T-helper 17 cell (primary cell): ENCODE results near the gene CD83. TPM values are rescaled to one million over a fixed set of nuclear protein-coding genes. Genes with fewer than 3 reads are reported as not detected.

ENCODE experiments used
- ATAC-seq: fragments of 150-1000 bp; cut with Tn5 transposase; 2 replicates; pipeline ENCODE4 v1.10.0; 2021; ENCODE audit warnings: mild to moderate bottlenecking, moderate library complexity
- DNase-seq, 3 donors: peaks; one replicate each; pipeline versions ENCODE4 v3.0.0 to v3.0.0-alpha.2; 2020 to 2021
- H3K9me3 ChIP-seq: one replicate; pipeline ENCODE4 v1.7.0; 2013; ENCODE audit warnings: low read length, mild to moderate bottlenecking; ENCODE audit not compliant: control insufficient read depth, poor library complexity, severe bottlenecking
- H3K27ac Mint-ChIP-seq: one replicate; pipeline ENCODE4 v1.8.0; 2022; ENCODE audit warnings: mild to moderate bottlenecking, moderate library complexity, mixed read lengths
- H3K27me3 Mint-ChIP-seq: one replicate; pipeline ENCODE4 v1.8.0; 2022; ENCODE audit warnings: mixed read lengths
- H3K36me3 Mint-ChIP-seq: one replicate; pipeline ENCODE4 v1.8.0; 2022; ENCODE audit warnings: low read depth, mixed read lengths
- H3K4me1 Mint-ChIP-seq: one replicate; pipeline ENCODE4 v1.8.0; 2022; ENCODE audit warnings: mild to moderate bottlenecking, mixed read lengths
- H3K4me3 Mint-ChIP-seq: one replicate; pipeline ENCODE4 v1.8.0; 2022; ENCODE audit warnings: mild to moderate bottlenecking, moderate library complexity, mixed read lengths
- total RNA-seq, 4 donors: library from RNA in 2 of 4; stranded (reverse) in 2 of 4; gene quantifications; one replicate each; pipeline ENCODE4 v1.2.3 and lab custom pipeline; 2022 to 2026

Gene CD83
- total RNA-seq, 2 donors from 2014 or later = 62.3 to 78.7 TPM

DNA sequence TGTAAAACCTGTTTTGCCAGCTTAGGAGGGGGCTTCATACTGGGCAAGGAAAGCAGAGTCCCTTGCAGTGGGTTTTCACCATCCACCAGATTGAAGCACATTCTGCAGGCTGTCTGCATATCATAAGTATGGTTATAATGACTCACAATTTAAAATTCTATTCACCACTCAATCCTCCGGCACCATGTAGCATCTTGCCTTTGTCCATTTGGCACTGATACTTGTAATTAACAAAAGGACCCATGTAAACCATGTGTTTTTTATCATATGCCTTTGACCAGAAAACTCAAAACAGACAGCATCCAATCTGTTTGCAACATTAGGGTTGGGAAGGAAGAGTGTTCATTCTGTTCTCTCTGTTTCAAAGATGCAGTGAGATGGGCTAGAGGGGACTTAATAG lies 3.0 kb downstream of the CD83 start:
- peaks cover 42% of the 10 kb centered on the region for H3K4me1 Mint-ChIP-seq
- ATAC-seq = no peak
- no peak overlapping the region for H3K4me3 Mint-ChIP-seq
- H3K36me3 Mint-ChIP-seq = peaks cover 2% of the 10 kb centered on the region
- peaks cover 6% of the 10 kb centered on the region for H3K9me3 ChIP-seq
- H3K27ac Mint-ChIP-seq = no peak overlapping the region
- H3K27me3 Mint-ChIP-seq = no peaks in the 10 kb centered on the region
- DNase-seq = no peak

- Mint-ChIP-seq H3K4me1 (peaks cover 46% of the 10 kb centered on the region), H3K36me3 (peaks cover 2% of the 10 kb centered on the region), H3K27me3 (no peaks in the 10 kb centered on the region), H3K27ac (peak overlapping the region; percentile 72), H3K4me3 (peak overlapping the region; percentile 75)
- peaks cover 6% of the 10 kb centered on the region for H3K9me3 ChIP-seq
- ATAC-seq (peak; percentile 13), DNase-seq (no peak)
Measured at GRCh38 chr6:14121936-14122344, 4.4 kb downstream of the CD83 start.

DNA sequence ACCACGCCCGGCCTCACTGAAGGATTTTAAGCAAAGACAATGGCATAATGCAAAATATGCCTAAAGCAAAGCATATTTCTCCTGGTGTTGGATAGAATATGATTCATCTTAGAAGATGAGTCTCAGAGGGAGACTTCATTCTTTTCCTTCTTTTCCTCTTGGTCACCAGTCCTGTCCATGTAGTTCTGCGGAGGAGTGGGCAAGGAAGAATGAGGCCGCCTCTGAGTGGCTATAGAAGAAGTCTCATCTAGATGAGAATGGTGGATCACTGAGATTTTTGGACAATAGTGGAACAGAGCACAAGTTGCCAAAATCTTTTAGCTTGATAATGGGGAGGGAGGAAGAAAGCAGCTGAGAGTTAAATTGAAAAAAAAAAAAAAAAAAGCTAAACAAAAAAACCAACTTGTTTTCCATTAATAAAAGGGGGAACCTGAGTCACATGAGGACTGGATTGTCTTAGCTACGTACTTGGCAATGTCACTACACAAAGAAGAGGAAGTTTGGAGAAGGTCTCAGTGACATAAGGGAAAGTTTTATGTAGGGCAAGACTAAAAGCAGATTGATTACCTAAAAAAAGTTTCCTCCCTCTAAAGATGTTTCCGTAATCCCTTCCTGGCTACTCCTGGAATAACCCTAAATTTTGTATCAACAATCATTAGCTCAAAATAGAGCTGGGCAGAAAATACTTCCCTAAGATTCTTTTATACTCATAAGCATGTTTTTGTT lies 6.0 kb downstream of the CD83 start:
- no peak for DNase-seq
- Mint-ChIP-seq H3K36me3 (peaks cover 2% of the 10 kb centered on the region), H3K27ac (peak overlapping the region; percentile 9), H3K4me1 (peaks cover 44% of the 10 kb centered on the region), H3K27me3 (no peaks in the 10 kb centered on the region), H3K4me3 (peak overlapping the region; percentile 12)
- ATAC-seq = peak; percentile 17
- H3K9me3 ChIP-seq = peaks cover 6% of the 10 kb centered on the region

DNA sequence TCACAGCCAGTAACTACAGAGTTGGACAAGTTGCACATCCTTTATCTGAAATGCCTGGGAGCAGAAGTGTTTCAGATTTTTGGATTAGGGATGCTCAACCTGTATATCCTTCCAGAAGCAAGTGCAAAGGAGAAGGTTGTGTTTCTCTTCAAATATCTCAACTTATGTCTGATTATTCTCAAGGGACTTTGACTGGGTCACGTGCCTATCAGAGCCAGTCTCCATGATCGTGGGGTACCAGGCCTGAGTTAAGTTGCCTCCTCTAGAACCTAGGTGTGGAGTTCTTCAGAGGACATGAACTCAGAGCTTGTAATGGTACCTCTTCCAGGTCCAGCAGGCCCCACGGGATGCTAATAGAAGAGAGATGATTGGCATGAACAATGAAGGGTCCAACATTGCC lies 7.8 kb downstream of the CD83 start:
- DNase-seq (no peak), ATAC-seq (no peak)
- no peaks in the 10 kb centered on the region for H3K27me3 Mint-ChIP-seq
- H3K36me3 Mint-ChIP-seq = peaks cover 2% of the 10 kb centered on the region
- H3K4me1 Mint-ChIP-seq = peaks cover 51% of the 10 kb centered on the region
- no peaks in the 10 kb centered on the region for H3K9me3 ChIP-seq
- no peak overlapping the region for H3K4me3 Mint-ChIP-seq
- H3K27ac Mint-ChIP-seq = peak overlapping the region; percentile 37

DNA sequence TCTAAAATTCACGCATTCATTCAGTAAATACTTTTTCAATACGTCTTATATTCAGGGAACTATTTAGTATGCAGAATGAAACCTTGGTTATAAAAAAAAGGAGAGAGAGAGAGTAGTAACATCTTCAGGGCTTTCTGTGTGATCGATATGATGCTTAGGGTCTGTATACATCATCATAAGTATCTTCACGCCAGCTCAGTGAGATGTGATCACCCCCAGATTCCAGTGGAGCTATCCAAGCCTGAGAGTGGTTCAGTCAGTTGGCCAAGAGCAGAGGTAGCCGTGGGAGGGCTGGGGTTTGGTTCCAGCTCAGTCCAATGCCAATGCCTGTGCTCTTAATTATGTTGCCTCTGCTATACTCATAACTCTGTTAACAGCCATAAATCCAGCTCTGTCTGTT lies 8.6 kb downstream of the CD83 start:
- H3K4me3 Mint-ChIP-seq = no peak overlapping the region
- no peaks in the 10 kb centered on the region for H3K27me3 Mint-ChIP-seq
- DNase-seq (no peak), ATAC-seq (no peak)
- H3K9me3 ChIP-seq = no peaks in the 10 kb centered on the region
- H3K4me1 Mint-ChIP-seq = peaks cover 48% of the 10 kb centered on the region
- H3K27ac Mint-ChIP-seq = no peak overlapping the region
- peaks cover 5% of the 10 kb centered on the region for H3K36me3 Mint-ChIP-seq

- DNase-seq (no peak), ATAC-seq (no peak)
- H3K36me3 Mint-ChIP-seq = peaks cover 5% of the 10 kb centered on the region
- no peak overlapping the region for H3K4me3 Mint-ChIP-seq
- H3K27ac Mint-ChIP-seq = no peak overlapping the region
- H3K9me3 ChIP-seq = no peaks in the 10 kb centered on the region
- H3K4me1 Mint-ChIP-seq = peaks cover 38% of the 10 kb centered on the region
- H3K27me3 Mint-ChIP-seq = no peaks in the 10 kb centered on the region
Measured at GRCh38 chr6:14127611-14128010, 10.0 kb downstream of the CD83 start.

DNA sequence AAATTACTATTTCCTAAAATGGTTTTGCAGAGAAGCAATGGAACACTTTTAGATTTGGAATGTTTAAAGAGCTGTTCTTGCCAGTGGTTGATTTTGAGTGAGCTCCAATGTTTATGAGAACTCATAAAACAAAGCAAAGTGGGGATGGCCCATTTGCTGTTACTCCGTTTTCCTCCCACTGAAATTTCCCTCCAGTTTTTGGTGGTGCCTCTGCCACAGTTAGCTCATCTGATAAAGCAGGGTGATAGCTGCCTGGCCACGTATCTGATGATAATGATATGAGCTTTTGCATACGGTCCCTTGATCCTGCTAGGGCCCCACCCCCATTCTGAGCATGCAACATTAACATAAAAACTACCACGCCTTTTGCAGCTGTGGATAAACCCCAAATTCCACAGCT lies 10.4 kb downstream of the CD83 start:
- Mint-ChIP-seq H3K27me3 (no peaks in the 10 kb centered on the region), H3K4me3 (peak overlapping the region; percentile 36), H3K36me3 (peaks cover 8% of the 10 kb centered on the region), H3K27ac (no peak overlapping the region), H3K4me1 (peaks cover 36% of the 10 kb centered on the region)
- DNase-seq (no peak), ATAC-seq (no peak)
- H3K9me3 ChIP-seq = no peaks in the 10 kb centered on the region

GRCh38 chr6:14128746-14129145 lies 11.2 kb downstream of the CD83 start:
- ATAC-seq (no peak), DNase-seq (no peak)
- H3K27ac Mint-ChIP-seq = no peak overlapping the region
- H3K4me1 Mint-ChIP-seq = peaks cover 32% of the 10 kb centered on the region
- no peak overlapping the region for H3K4me3 Mint-ChIP-seq
- H3K36me3 Mint-ChIP-seq = peaks cover 10% of the 10 kb centered on the region
- H3K9me3 ChIP-seq = no peaks in the 10 kb centered on the region
- H3K27me3 Mint-ChIP-seq = no peaks in the 10 kb centered on the region

GRCh38 chr6:14129575-14129974 lies 12.0 kb downstream of the CD83 start:
- no peaks in the 10 kb centered on the region for H3K9me3 ChIP-seq
- DNase-seq (no peak), ATAC-seq (peak; percentile 24)
- Mint-ChIP-seq H3K27ac (peak overlapping the region; percentile 49), H3K4me3 (no peak overlapping the region), H3K27me3 (no peaks in the 10 kb centered on the region), H3K36me3 (peaks cover 15% of the 10 kb centered on the region), H3K4me1 (peaks cover 29% of the 10 kb centered on the region)

DNA sequence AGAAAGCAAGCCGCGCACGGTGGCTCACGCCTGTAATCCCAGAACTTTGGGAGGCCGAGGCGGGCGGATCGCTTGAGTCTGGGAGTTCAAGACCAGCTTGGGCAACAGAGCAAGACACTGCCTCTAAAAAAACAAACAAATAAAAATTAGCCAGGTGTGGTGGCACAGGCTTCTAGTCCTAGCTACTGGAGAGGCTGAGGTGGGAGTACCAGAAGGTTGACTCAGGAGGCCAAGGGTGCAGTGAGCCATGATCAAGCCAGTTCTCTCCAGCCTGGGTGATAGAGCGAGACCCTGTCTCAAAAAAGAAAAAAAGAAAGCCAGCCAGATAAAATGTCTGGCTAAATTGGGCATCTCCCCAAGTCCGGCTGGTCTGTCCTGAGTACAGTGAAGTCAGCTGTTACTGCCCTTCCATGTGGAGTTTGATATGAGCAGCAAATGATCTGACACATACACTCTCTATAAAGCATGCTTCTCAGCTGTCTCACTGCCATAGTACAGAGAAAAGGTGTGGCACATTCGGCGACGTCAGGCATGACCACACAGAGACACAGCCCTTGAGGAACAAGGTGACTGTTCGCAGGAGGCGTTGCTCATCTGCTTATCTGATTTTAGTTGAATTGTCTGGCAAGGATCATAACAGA lies 13.0 kb downstream of the CD83 start:
- H3K27ac Mint-ChIP-seq = peak overlapping the region; percentile 49
- H3K4me1 Mint-ChIP-seq = peaks cover 23% of the 10 kb centered on the region
- H3K9me3 ChIP-seq = no peaks in the 10 kb centered on the region
- no peak for DNase-seq
- H3K4me3 Mint-ChIP-seq = peak overlapping the region; percentile 31
- H3K27me3 Mint-ChIP-seq = no peaks in the 10 kb centered on the region
- ATAC-seq = peak; percentile 24
- H3K36me3 Mint-ChIP-seq = peaks cover 14% of the 10 kb centered on the region

DNA sequence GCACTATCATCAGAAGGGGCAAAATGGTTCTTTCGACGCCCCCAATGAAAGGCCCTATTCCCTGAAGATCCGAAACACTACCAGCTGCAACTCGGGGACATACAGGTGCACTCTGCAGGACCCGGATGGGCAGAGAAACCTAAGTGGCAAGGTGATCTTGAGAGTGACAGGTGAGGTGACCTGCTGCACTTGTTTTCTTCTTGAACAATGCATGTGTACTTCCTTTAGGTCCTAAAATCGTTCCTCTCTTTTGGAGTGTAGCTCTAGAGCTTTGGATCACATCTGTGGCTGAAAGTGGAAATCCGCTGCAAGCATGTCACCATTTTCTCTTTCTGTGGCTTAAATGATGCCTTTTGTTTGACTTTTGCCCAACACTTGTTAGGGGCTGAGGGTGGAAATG lies 14.0 kb downstream of the CD83 start:
- H3K4me3 Mint-ChIP-seq = peak overlapping the region; percentile 41
- H3K27ac Mint-ChIP-seq = peak overlapping the region; percentile 9
- H3K36me3 Mint-ChIP-seq = peaks cover 21% of the 10 kb centered on the region
- no peak for ATAC-seq
- H3K4me1 Mint-ChIP-seq = peaks cover 20% of the 10 kb centered on the region
- no peaks in the 10 kb centered on the region for H3K27me3 Mint-ChIP-seq
- no peaks in the 10 kb centered on the region for H3K9me3 ChIP-seq
- no peak for DNase-seq

DNA sequence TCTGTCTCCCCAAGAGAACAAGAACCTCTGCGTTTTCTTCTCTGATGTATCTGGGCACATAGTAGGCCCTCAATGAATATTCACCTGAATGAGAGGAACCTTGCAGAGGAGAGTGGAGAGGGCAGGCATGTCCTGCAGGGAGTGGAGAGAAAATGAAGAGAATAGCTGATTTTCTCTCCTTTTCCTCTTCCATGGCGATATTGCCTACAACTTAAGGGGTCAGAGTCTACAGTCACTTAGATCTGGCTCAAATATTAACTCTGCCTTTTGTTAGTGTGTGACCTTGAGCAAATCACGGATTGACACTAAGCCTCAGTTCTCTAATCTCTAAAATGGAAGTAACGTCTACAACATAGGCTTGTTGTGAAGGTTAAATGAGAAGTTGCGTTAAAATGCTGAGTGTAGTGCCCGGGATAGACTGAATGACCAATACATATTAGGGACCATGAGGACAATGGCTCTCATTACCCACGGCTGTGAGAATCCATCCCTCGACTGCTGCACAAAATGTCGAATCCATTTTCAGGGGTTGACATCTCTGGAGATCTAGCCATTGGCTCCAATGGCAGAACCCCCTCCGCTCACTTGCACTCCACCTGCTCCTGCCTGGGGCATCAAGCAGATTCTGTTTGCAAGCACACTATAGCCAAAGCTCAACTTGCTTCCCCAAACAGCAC lies 14.8 kb downstream of the CD83 start:
- no peak for DNase-seq
- Mint-ChIP-seq H3K27me3 (no peaks in the 10 kb centered on the region), H3K4me3 (peak overlapping the region; percentile 31), H3K36me3 (peaks cover 21% of the 10 kb centered on the region), H3K27ac (peak overlapping the region; percentile 9), H3K4me1 (peaks cover 20% of the 10 kb centered on the region)
- no peaks in the 10 kb centered on the region for H3K9me3 ChIP-seq
- ATAC-seq = no peak

DNA sequence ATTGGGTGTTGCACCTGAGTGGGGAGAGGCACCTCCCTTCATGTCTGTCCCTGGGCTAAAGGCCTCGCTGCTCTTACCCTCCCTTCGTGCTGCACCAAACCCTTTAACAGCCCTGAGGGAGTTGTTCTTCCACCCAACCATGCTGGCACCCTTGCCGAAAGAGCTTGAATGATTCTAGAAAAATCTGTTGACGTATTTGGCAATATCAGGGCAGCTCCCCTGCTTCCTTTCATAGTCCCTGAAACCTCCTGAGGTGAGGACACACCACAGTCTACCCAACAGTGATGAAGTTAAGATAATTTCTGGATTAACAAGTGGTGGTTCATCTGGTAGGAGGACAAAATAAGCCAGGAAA lies 15.3 kb downstream of the CD83 start:
- DNase-seq = no peak
- no peak for ATAC-seq
- Mint-ChIP-seq H3K36me3 (peaks cover 21% of the 10 kb centered on the region), H3K27me3 (no peaks in the 10 kb centered on the region), H3K4me3 (peak overlapping the region; percentile 31), H3K27ac (peak overlapping the region; percentile 47), H3K4me1 (peaks cover 20% of the 10 kb centered on the region)
- no peaks in the 10 kb centered on the region for H3K9me3 ChIP-seq
